D721Med (cell line): ENCODE data around the gene PDE7B.

Source experiments
- DNase-seq: peaks from one replicate; pipeline ENCODE4 v3.0.0; 2011; ENCODE audit warnings: low spot score; ENCODE audit not compliant: insufficient read length
- FAIRE-seq: peaks from 2 replicates; lab custom pipeline; 2011; peaks lifted over from hg19 to GRCh38; lab: Jason Lieb, UNC
- TF ChIP-seq, protein P1 (sequence below): IDR thresholded peaks from 2 replicates; pipeline ENCODE4 v1.5.1; 2012; ENCODE audit warnings: mild to moderate bottlenecking, control low read depth; ENCODE audit not compliant: insufficient read depth; ENCODE audit errors: missing control alignments

The PDE7B gene

DNA sequence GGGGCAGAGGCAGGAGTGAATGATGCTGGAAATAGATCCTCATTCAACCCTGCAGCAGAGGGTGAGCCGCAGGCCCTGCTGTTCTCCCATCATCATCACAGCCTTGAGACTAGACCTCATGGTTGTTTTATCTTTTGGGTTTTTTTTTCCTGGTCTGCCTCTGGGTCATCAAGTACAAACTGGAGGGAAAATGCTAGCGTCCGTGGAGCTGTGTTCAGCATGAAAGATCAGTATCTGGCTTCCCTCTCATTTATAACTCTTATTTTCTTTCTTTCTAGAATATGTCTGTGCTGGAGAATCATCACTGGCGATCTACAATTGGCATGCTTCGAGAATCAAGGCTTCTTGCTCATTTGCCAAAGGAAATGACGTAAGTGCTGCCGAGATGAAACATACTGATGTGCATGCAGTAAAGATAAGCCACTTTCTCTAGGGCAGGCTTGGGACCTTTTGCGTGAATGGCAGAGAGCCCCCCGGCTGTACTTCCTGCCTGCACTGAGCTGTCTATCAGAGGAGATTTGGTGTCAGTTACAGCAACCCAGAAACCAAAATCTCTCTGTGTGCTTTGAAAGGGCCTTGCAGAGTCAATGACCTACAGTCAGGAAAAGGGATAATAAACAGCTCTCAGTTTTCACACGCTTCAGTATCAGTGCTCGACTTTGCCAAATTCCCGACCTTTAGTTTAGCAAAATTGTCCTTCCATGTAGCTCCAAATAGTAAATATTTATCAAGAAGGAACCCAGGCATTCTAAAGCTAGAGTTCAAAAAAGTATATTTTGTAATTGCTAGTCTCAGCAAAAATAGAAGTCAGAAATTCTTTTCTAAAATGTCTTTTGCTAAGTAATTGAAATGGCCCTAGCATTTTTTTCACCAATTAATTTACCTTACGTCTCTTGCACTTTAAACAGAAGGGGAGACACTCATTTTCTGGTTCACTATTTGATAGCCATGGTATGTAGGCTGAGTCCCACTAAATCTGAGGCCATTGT lies 322.3 kb downstream of the PDE7B start:
- DNase-seq: no peak
- TF ChIP-seq, protein P1, sequence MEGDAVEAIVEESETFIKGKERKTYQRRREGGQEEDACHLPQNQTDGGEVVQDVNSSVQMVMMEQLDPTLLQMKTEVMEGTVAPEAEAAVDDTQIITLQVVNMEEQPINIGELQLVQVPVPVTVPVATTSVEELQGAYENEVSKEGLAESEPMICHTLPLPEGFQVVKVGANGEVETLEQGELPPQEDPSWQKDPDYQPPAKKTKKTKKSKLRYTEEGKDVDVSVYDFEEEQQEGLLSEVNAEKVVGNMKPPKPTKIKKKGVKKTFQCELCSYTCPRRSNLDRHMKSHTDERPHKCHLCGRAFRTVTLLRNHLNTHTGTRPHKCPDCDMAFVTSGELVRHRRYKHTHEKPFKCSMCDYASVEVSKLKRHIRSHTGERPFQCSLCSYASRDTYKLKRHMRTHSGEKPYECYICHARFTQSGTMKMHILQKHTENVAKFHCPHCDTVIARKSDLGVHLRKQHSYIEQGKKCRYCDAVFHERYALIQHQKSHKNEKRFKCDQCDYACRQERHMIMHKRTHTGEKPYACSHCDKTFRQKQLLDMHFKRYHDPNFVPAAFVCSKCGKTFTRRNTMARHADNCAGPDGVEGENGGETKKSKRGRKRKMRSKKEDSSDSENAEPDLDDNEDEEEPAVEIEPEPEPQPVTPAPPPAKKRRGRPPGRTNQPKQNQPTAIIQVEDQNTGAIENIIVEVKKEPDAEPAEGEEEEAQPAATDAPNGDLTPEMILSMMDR: no peak
- FAIRE-seq: no peak

DNA sequence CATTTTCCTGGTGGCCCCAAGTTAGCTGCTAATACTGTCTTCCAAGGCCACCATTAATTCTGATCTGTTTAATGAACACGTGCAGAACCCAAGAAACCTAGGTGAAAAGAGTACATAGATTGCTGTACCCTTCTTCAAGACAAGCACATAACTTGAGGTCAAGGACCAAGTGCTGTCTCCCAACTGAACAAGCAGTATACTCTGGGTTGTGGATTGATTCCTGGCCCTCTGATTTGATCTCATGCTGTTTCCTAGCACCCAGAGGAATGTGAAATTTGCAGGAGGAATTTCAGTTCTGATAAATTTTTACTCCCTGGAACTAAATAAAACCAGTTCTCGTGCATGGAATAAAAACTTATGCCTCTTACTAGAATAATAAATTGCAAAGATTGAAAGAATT lies 323.0 kb downstream of the PDE7B start:
- TF ChIP-seq, protein P1: no peak
- DNase-seq (no peak), FAIRE-seq (no peak)

DNA sequence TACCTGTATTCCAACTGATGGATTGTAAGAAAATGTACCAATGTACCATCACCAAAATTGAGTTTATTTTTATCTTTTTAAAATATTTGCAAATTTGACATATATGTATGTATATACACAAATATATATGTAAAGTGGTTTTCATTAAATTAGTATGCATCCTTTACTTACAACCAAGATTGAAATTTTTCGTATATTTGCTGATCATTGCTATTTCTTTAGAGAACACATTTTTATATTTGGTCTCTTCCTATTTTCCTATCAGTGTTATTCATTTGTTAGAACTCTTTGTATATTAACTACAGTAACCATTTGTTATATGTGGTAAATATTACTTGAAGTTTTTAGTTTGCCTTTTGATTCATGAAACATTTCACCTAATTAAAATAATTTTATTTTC lies 324.4 kb downstream of the PDE7B start:
- TF ChIP-seq, protein P1: no peak
- FAIRE-seq: no peak
- no peak for DNase-seq

DNA sequence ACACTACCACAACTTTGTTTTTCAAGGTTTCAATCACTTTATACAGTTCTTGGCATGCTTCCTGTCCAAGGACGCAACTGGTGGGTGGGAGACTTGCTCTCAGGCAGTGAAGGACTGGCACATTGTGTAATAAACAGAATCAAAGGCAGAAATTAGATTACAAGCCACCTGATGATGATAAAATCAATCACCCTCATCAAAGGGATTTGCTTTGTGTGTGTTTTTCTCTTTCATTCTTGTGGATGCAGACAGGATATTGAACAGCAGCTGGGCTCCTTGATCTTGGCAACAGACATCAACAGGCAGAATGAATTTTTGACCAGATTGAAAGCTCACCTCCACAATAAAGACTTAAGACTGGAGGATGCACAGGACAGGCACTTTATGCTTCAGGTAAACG lies 327.2 kb downstream of the PDE7B start:
- TF ChIP-seq, protein P1: no peak
- DNase-seq (no peak), FAIRE-seq (no peak)

DNA sequence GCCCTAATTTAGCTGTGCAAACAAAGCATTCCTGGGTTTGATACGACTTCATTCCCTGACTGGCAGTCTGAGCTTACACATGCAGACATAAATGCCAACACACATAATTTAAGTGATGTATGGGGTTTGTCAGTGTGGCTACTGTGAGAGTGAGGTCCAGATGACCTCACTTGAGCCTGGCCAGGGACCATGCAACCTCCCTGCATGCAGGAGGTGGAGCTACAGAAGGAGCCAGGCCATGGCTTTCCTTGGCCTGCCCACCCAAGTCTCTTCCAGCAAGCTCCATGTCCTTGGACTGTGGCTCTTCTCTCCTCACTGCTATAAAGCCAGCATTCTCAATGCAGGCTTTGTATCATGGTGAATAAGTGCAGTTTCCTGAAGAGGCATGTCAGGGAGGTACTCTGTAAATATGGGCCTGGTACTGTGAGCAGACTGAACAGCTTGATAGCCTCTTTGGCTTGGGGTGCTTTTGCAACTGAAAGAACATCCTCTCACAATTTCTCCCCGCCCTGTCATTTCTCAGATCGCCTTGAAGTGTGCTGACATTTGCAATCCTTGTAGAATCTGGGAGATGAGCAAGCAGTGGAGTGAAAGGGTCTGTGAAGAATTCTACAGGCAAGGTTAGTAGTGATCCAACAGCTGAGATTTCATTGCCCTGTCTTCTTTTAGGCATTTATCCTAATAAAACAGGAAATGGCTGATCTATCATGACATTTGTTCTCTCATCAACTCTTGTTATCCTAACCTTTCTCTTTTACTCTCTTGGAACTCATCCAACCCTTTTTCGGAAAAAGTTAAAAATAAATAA lies 329.4 kb downstream of the PDE7B start:
- TF ChIP-seq, protein P1: no peak
- DNase-seq (no peak), FAIRE-seq (no peak)

DNA sequence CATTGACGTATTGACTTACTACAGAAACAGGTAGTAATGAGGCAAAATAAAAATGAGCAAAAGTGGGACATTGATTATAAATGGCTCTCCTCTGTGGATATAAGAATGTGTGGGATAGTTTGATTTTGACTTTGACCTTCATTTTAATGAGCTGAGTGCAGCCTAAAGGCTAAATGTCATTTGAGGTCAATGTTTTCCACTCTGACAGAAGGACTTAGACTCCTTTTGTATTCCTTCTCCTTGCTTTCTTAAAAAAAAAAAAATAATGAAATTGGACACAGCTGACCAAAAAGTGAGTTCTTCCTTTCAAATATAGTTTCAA lies 330.0 kb downstream of the PDE7B start:
- DNase-seq: no peak
- TF ChIP-seq, protein P1: no peak
- FAIRE-seq: no peak
